Activated naive CD8-positive, alpha-beta T cell treated with anti-CD3 and anti-CD28 coated beads, Interleukin-2, amount 10 ng/mL, durations not matched to agents 7 days and 5 days (primary cell): ENCODE results near the gene BAIAP2L2. TPM values are rescaled to one million over a fixed set of nuclear protein-coding genes. Genes with fewer than 3 reads are reported as not detected.

Experiments
- ATAC-seq: fragments of 150-1000 bp; cut with Tn5 transposase; one replicate; pipeline ENCODE4 v1.10.0; 2021; ENCODE audit warnings: low read depth, moderate library complexity
- POLR2A ChIA-PET: fragments of 350-600 bp; sonication (Branson Sonifier 250); formaldehyde crosslinking; loops from one replicate; lab custom pipeline; 2021; ENCODE audit warnings: antibody characterized with exemption; lab: Charles Lee
- DNase-seq: peaks from one replicate; pipeline ENCODE4 v3.0.0; 2021
- H3K27ac Mint-ChIP-seq: one replicate; pipeline ENCODE4 v1.8.0; 2022; ENCODE audit warnings: mild to moderate bottlenecking, mixed read lengths
- H3K27me3 Mint-ChIP-seq: one replicate; pipeline ENCODE4 v1.8.0; 2022; ENCODE audit warnings: mild to moderate bottlenecking, moderate library complexity, mixed read lengths
- H3K36me3 Mint-ChIP-seq: one replicate; pipeline ENCODE4 v1.8.0; 2021; ENCODE audit warnings: mild to moderate bottlenecking, mixed read lengths
- H3K4me1 Mint-ChIP-seq: one replicate; pipeline ENCODE4 v1.8.0; 2021; ENCODE audit warnings: mixed read lengths
- H3K4me3 Mint-ChIP-seq: one replicate; pipeline ENCODE4 v1.8.0; 2022; ENCODE audit warnings: mild to moderate bottlenecking, moderate library complexity, mixed read lengths
- H3K9me3 Mint-ChIP-seq: one replicate; pipeline ENCODE4 v1.8.0; 2021; ENCODE audit warnings: mixed read lengths
- total RNA-seq, 2 experiments: library from RNA; stranded (reverse); gene quantifications; one replicate each; pipeline ENCODE4 v1.2.3, GENCODE V29; 2021

BAIAP2L2 gene
- total RNA-seq, 2 experiments from 2014 or later = 1.6 to 2.0 TPM

DNA sequence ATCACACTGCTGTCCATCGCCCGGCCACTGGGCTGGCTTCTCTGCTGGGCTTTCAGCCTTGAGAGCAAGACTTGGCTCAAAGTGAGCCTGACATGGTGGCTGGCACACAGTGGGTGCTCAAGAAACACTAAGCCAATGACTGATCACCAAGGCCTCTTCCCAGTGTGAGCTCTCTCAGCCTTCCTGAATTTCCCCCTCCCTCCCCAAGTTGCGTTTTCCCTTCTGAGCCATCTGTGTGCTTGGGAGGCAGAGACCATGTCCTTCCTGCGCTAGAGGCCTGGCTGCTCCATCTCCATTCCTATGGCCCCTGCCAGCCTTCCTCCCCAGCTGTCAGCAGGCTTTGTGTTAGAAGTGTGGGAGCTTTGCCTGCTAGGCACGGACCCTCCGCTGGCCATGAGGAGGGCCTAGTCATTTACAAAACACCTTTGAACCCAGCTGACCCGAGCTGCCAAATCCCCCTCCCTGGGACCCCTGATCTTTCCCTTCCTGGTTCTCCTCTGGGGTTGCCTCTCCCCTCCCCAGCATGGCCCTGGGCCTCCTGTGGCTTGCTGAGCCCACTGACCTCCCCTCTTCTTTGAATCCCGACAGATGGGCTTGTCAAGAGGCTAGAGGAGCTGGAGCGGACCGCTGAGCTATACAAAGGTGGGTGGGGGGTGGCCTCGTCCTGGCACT, 40.1 kb downstream of the BAIAP2L2 start:
- Mint-ChIP-seq H3K36me3 (no peaks in the 10 kb centered on the region), H3K4me1 (no peaks in the 10 kb centered on the region), H3K27me3 (no peaks in the 10 kb centered on the region), H3K4me3 (no peak overlapping the region), H3K27ac (no peak overlapping the region), H3K9me3 (no peaks in the 10 kb centered on the region)
- ATAC-seq = no peak
- POLR2A ChIA-PET = no interaction called here
- DNase-seq = no peak

- Mint-ChIP-seq H3K4me1 (no peaks in the 10 kb centered on the region), H3K36me3 (no peaks in the 10 kb centered on the region), H3K9me3 (no peaks in the 10 kb centered on the region), H3K27ac (no peak overlapping the region), H3K4me3 (no peak overlapping the region), H3K27me3 (no peaks in the 10 kb centered on the region)
- POLR2A ChIA-PET = interaction anchor here (0.7 kb wide), 1 partner anchor 865 kb away, joined by 3 read pairs; no protein-coding TSS in a partner anchor
- DNase-seq (no peak), ATAC-seq (no peak)
Measured at GRCh38 chr22:38069372-38070249, 40.9 kb downstream of the BAIAP2L2 start.

- ATAC-seq = no peak
- H3K36me3 Mint-ChIP-seq = no peaks in the 10 kb centered on the region
Measured at GRCh38 chr22:38068641-38069371, 41.7 kb downstream of the BAIAP2L2 start.

DNA sequence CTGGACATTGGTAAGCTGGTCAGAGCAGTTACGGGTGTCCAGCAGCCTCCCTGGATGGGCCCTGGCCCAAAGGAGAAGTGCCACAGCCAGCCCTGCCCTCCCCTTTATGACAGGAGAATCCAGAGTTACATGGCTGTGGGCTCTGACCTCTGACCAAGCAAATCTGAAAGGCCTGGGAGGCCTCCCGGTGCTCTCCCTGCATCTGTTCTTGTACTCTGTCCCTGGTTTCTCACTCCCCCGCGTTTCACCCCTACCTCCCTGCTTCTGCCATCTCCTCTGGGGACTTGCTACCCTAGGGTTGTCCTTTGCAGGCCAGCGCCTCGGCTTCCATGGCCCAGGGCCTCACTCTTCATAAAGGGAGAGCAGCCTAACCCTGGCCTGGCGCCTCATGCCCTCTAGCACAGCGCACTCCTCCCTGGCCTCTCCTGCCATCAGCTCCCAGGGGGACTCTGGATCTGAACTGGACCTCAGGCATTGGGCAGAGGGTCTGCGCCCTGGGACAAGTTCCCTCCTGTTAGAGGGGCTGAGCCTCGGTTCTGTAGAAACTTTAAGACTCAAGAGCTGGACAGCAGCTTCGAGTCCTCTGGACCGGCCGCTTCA, 42.6 kb downstream of the BAIAP2L2 start:
- no peak for ATAC-seq
- POLR2A ChIA-PET = no interaction called here
- Mint-ChIP-seq H3K4me3 (no peak overlapping the region), H3K27ac (no peak overlapping the region), H3K9me3 (no peaks in the 10 kb centered on the region), H3K4me1 (no peaks in the 10 kb centered on the region), H3K36me3 (no peaks in the 10 kb centered on the region), H3K27me3 (no peaks in the 10 kb centered on the region)
- no peak for DNase-seq

More at GRCh38 chr22:38068641-38069371, 41.7 kb downstream of the BAIAP2L2 start:
- Mint-ChIP-seq H3K4me3 (no peak overlapping the region), H3K27me3 (no peaks in the 10 kb centered on the region), H3K9me3 (no peaks in the 10 kb centered on the region), H3K4me1 (no peaks in the 10 kb centered on the region), H3K27ac (no peak overlapping the region)
- POLR2A ChIA-PET = interaction anchor here (0.7 kb wide), 1 partner anchor 866 kb away, joined by 3 read pairs; no protein-coding TSS in a partner anchor
- no peak for DNase-seq

GRCh38 chr22:38067028-38067415, 43.5 kb downstream of the BAIAP2L2 start:
- no peaks in the 10 kb centered on the region for H3K9me3 Mint-ChIP-seq
- no peaks in the 10 kb centered on the region for H3K27me3 Mint-ChIP-seq
- no peaks in the 10 kb centered on the region for H3K4me1 Mint-ChIP-seq
- POLR2A ChIA-PET = no interaction called here
- no peak for DNase-seq
- no peak for ATAC-seq
- H3K4me3 Mint-ChIP-seq = no peak overlapping the region
- H3K36me3 Mint-ChIP-seq = peaks cover 3% of the 10 kb centered on the region
- no peak overlapping the region for H3K27ac Mint-ChIP-seq

DNA sequence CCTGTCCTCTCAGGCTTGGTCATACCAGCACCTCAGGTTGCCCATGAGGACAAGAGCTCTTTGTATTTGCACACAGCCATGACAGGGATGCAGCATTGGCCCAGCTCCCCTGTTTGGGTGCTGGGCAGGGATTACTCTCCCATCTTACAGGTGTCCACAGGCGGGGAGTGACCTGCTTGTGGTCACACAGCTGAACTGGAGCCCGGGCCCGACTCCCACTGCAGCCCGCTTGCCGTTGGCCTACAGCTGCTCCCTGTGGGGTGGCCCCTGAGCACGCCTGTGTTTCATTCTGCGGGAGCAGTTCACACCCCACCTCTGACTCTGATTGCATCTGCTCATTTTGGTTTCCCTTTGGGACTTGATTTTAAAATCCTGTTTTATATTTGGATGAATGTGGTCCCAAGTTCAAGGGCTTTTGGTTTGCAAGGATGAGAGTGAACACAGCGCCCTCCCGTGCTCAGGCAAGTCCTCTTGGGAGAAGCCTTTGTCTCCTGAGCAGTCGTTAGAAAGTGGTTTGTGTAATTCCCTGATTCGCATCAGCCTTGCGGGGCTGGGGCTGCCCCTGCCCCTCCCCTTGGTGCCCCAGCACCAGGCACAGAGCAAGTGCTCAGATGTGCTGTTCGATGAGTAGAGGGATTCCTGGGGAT, 44.0 kb downstream of the BAIAP2L2 start:
- ATAC-seq (no peak), DNase-seq (no peak)
- no peaks in the 10 kb centered on the region for H3K9me3 Mint-ChIP-seq
- peak overlapping the region; percentile 38 for H3K27ac Mint-ChIP-seq
- POLR2A ChIA-PET = no interaction called here
- H3K27me3 Mint-ChIP-seq = no peaks in the 10 kb centered on the region
- no peak overlapping the region for H3K4me3 Mint-ChIP-seq
- peaks cover 6% of the 10 kb centered on the region for H3K36me3 Mint-ChIP-seq
- H3K4me1 Mint-ChIP-seq = no peaks in the 10 kb centered on the region

GRCh38 chr22:38065539-38065938, 44.9 kb downstream of the BAIAP2L2 start:
- POLR2A ChIA-PET = interaction anchor here (0.5 kb wide), 1 partner anchor 486 kb away, joined by 4 read pairs; no protein-coding TSS in a partner anchor
- no peaks in the 10 kb centered on the region for H3K9me3 Mint-ChIP-seq
- DNase-seq (no peak), ATAC-seq (no peak)
- no peak overlapping the region for H3K27ac Mint-ChIP-seq
- H3K36me3 Mint-ChIP-seq = peaks cover 9% of the 10 kb centered on the region
- no peaks in the 10 kb centered on the region for H3K4me1 Mint-ChIP-seq
- no peak overlapping the region for H3K4me3 Mint-ChIP-seq
- no peaks in the 10 kb centered on the region for H3K27me3 Mint-ChIP-seq

DNA sequence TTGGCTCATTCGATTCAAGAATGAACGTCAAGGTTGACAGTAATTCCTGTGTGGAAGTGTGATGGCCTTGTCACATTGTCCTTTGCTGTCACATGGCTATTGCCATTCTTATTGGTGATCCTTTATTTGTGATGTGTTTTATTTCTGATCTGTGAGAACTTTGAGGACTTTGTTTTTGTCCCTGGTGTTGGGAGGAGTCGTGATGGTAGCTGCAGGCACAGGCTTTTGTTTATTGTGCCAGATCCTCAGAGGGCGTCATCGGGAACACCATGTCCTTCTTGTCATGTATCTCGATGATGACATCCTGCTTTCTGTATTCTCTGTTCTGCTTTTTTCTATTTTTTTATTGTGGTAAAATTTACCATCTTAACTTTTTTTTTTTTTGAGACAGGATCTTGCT, 47.7 kb downstream of the BAIAP2L2 start:
- H3K9me3 Mint-ChIP-seq = no peaks in the 10 kb centered on the region
- peaks cover 16% of the 10 kb centered on the region for H3K36me3 Mint-ChIP-seq
- H3K4me3 Mint-ChIP-seq = no peak overlapping the region
- peaks cover 7% of the 10 kb centered on the region for H3K4me1 Mint-ChIP-seq
- POLR2A ChIA-PET = interaction anchor here (0.7 kb wide), 1 partner anchor 249 kb away, joined by 4 read pairs; no protein-coding TSS in a partner anchor
- ATAC-seq = no peak
- no peaks in the 10 kb centered on the region for H3K27me3 Mint-ChIP-seq
- no peak overlapping the region for H3K27ac Mint-ChIP-seq
- DNase-seq = no peak

DNA sequence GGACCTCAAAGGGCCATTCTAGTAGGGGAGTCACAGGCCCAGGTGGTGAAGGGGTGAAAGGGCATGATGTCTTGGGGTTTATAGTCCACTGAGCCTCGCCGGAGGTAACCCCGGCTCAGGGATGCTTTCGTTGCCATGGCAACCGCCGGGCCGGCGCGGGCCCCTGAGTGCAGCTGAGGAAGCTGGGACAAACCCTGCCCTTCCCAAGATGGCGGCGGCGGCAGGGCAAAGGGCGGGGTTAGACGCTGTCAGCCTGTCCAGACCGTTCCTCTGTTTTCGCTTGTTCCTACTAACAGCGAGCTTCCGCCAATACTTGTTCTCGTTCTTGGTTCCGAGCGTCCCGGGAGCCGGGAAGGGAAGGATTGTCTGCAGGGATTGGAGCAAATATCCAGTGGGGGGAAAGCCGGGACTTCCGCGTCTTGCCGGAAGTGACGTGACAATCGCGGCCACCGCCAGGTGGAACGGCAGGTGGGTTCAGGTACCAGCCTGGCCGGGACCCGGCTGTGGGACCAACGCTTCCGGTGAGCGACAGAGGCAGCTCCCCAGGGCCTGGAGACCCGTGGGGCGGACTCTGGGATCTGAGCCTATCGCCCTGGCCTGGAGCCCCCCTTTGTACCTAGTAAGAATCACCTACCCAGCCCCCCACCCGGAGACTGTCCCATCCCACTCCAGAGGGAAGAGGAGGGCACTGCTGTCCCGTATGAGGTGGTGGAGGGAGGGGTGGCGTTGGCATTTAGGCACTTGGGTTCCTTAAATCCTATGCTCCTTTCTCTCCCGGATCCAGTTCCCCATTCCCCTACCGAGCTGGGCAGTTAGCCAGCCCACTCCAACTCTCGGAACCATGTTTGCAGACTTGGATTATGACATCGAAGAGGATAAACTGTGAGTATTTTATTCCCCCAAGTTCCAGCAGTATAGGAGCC, 53.3 kb downstream of the BAIAP2L2 start, which contains the start of gene PICK1:
Gene PICK1, plus strand, starts transcription at position 436 of the 923 bp plus-strand sequence. Its CDS starts 406 bp downstream, at position 842.
- Mint-ChIP-seq H3K4me1 (peaks cover 13% of the 10 kb centered on the region), H3K9me3 (no peaks in the 10 kb centered on the region), H3K4me3 (peak within 1 kb of the TSS; percentile 97), H3K36me3 (peaks cover 13% of the 10 kb centered on the region), H3K27ac (peak within 1 kb of the TSS; percentile 96), H3K27me3 (peaks cover 12% of the 10 kb centered on the region)
- ATAC-seq (peak; percentile 87), DNase-seq (peak; percentile 85)
- POLR2A ChIA-PET = interaction anchor here (1.4 kb wide), 1 partner anchor 144 kb away, joined by 3 read pairs; the partner anchor contains the start of gene MAFF

GRCh38 chr22:38051900-38052862, 58.3 kb downstream of the BAIAP2L2 start:
- Mint-ChIP-seq H3K27me3 (peaks cover 23% of the 10 kb centered on the region), H3K9me3 (no peaks in the 10 kb centered on the region), H3K27ac (no peak overlapping the region), H3K4me3 (no peak overlapping the region), H3K36me3 (no peaks in the 10 kb centered on the region), H3K4me1 (peaks cover 3% of the 10 kb centered on the region)
- POLR2A ChIA-PET = interaction anchor here (0.6 to 1.0 kb wide), 4 partner anchors 12 to 519 kb away, joined by 3 to 8 read pairs (median 5); no protein-coding TSS in a partner anchor
- ATAC-seq (peak; percentile 83), DNase-seq (peak; percentile 84)

DNA sequence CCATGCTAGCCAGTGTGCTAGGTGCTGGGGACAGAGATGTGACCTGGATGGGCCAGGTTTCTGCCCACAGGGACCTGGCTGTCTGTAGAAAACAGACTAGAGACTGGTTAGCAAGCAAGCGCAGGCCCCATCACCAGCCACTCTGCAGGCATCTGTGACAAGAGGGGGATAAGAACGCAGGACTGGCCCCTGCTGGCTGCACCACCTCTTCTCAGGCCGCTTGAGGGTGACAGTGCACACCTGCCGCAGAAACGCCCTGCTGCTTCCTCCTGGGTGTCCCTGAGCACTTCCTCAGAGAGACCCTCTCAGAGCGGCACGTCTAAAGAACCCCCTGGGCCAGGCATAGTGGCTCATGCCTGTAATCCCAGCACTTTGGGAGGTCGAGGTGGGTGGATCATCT, 59.2 kb downstream of the BAIAP2L2 start:
- H3K4me3 Mint-ChIP-seq = no peak overlapping the region
- no peaks in the 10 kb centered on the region for H3K4me1 Mint-ChIP-seq
- H3K27ac Mint-ChIP-seq = no peak overlapping the region
- ATAC-seq (no peak), DNase-seq (no peak)
- H3K27me3 Mint-ChIP-seq = peaks cover 23% of the 10 kb centered on the region
- no peaks in the 10 kb centered on the region for H3K9me3 Mint-ChIP-seq
- POLR2A ChIA-PET = no interaction called here
- H3K36me3 Mint-ChIP-seq = no peaks in the 10 kb centered on the region
